Mesenchymal stem cell (in vitro differentiated cells and primary cell): Measurements from ENCODE around the gene TGFBI.

ENCODE experiments used
- DNase-seq: peaks from one replicate; pipeline ENCODE4 v3.0.0-alpha.2; 2013
- H2AFZ ChIP-seq: one replicate; pipeline ENCODE4 v1.6.1; 2013; ENCODE audit warnings: low read depth, mild to moderate bottlenecking, control low read depth, inconsistent platforms, low read length, moderate library complexity
- H2AK5ac ChIP-seq: 2 replicates; pipeline ENCODE4 v1.6.1; 2013; ENCODE audit warnings: low read length, moderate library complexity, mild to moderate bottlenecking, inconsistent platforms; ENCODE audit not compliant: severe bottlenecking
- H2BK120ac ChIP-seq: one replicate; pipeline ENCODE4 v1.6.1; 2013; ENCODE audit warnings: low read depth, mild to moderate bottlenecking, inconsistent platforms, low read length, moderate library complexity
- H2BK12ac ChIP-seq, 2 experiments: one replicate each; pipeline ENCODE4 v1.6.1; 2013; ENCODE audit warnings: inconsistent platforms in 2 of 2, low read length in 2 of 2, mild to moderate bottlenecking in 2 of 2, moderate library complexity in 2 of 2, control low read depth in 1 of 2
- H2BK15ac ChIP-seq: one replicate; pipeline ENCODE4 v1.6.1; 2013; ENCODE audit warnings: mild to moderate bottlenecking, low read depth, inconsistent platforms; ENCODE audit not compliant: poor library complexity, severe bottlenecking
- H2BK5ac ChIP-seq: 2 replicates; pipeline ENCODE4 v1.6.1; 2013; ENCODE audit warnings: low read depth, mild to moderate bottlenecking, low read length, control low read depth, inconsistent platforms; ENCODE audit not compliant: poor library complexity, severe bottlenecking
- H3K14ac ChIP-seq, 2 experiments: one replicate each; pipeline ENCODE4 v1.6.1; 2013; ENCODE audit warnings: inconsistent platforms in 2 of 2, low read length in 2 of 2, control low read depth in 1 of 2, mild to moderate bottlenecking in 1 of 2, moderate library complexity in 1 of 2
- H3K18ac ChIP-seq, 2 experiments: one replicate each; pipeline ENCODE4 v1.6.1; 2013; ENCODE audit warnings: inconsistent platforms in 2 of 2, low read length in 2 of 2, control low read depth in 1 of 2, low read depth in 1 of 2, mild to moderate bottlenecking in 1 of 2
- H3K23ac ChIP-seq, 2 experiments: one replicate each; pipeline ENCODE4 v1.6.1; 2013; ENCODE audit warnings: inconsistent platforms in 2 of 2, low read length in 2 of 2, mild to moderate bottlenecking in 2 of 2, moderate library complexity in 2 of 2, control low read depth in 1 of 2
- H3K27ac ChIP-seq: 2 replicates; pipeline ENCODE4 v1.5.1; 2013; ENCODE audit warnings: mild to moderate bottlenecking, moderate library complexity, low read length, control low read depth, inconsistent platforms; ENCODE audit not compliant: poor library complexity, severe bottlenecking
- H3K27me3 ChIP-seq, 2 experiments: 2 replicates each; pipeline versions ENCODE4 v1.6.1 to v1.7.0; 2013; ENCODE audit warnings: low read length in 2 of 2, mild to moderate bottlenecking in 2 of 2, moderate library complexity in 2 of 2, control low read depth in 1 of 2, inconsistent platforms in 1 of 2; ENCODE audit not compliant: control insufficient read depth in 1 of 2, insufficient read depth in 1 of 2
- H3K36me3 ChIP-seq, 2 experiments: 2 replicates each; pipeline versions ENCODE4 v1.6.1 to v1.7.0; 2013; ENCODE audit warnings: low read length in 2 of 2, control low read depth in 1 of 2, inconsistent platforms in 1 of 2, low read depth in 1 of 2, mild to moderate bottlenecking in 1 of 2; ENCODE audit not compliant: insufficient read depth in 2 of 2, control insufficient read depth in 1 of 2
- H3K4ac ChIP-seq, 2 experiments: one replicate each; pipeline ENCODE4 v1.6.1; 2013; ENCODE audit warnings: inconsistent platforms in 2 of 2, low read length in 2 of 2, mild to moderate bottlenecking in 2 of 2, moderate library complexity in 2 of 2, control low read depth in 1 of 2, low read depth in 1 of 2
- H3K4me1 ChIP-seq: 2 replicates; pipeline ENCODE4 v1.6.1; 2013; ENCODE audit warnings: low read depth, low read length, control low read depth; ENCODE audit not compliant: control insufficient read depth, insufficient read depth
- H3K4me2 ChIP-seq: 2 replicates; pipeline ENCODE4 v1.6.1; 2013; ENCODE audit warnings: low read length, mild to moderate bottlenecking, inconsistent platforms; ENCODE audit not compliant: poor library complexity, severe bottlenecking
- H3K4me3 ChIP-seq, 2 experiments: 2 replicates each; pipeline versions ENCODE4 v1.5.1 to v1.7.0; 2013; ENCODE audit warnings: low read length in 2 of 2, mild to moderate bottlenecking in 2 of 2, control low read depth in 1 of 2, low read depth in 1 of 2; ENCODE audit not compliant: insufficient read depth in 1 of 2
- H3K79me1 ChIP-seq: replicated peaks from 2 replicates; pipeline ENCODE4 v1.6.1; 2013; ENCODE audit warnings: mild to moderate bottlenecking, control low read depth, low read length, inconsistent platforms; ENCODE audit not compliant: poor library complexity, severe bottlenecking
- H3K9ac ChIP-seq: 2 replicates; pipeline ENCODE4 v1.7.0; 2013; ENCODE audit warnings: mild to moderate bottlenecking, low read length, moderate library complexity
- H3K9me3 ChIP-seq: 2 replicates; pipeline ENCODE4 v1.7.0; 2013; ENCODE audit warnings: mild to moderate bottlenecking, low read length; ENCODE audit not compliant: control insufficient read depth
- H4K8ac ChIP-seq: one replicate; pipeline ENCODE4 v1.6.1; 2013; ENCODE audit warnings: inconsistent platforms, mild to moderate bottlenecking, low read length, moderate library complexity
- H4K91ac ChIP-seq: one replicate; pipeline ENCODE4 v1.6.1; 2013; ENCODE audit warnings: mild to moderate bottlenecking, low read length, inconsistent platforms
- WGBS: methylation state at CpG from one replicate; pipeline ENCODE4 v1.1.7; 2013; ENCODE audit warnings: mixed read lengths; 5-methylcytosine and 5-hydroxymethylcytosine counted together

TGFBI gene

GRCh38 chr5:136030252-136030651, 1.5 kb downstream of the TGFBI start:
- no peaks in the 10 kb centered on the region for H3K9me3 ChIP-seq
- H2AK5ac ChIP-seq = peak overlapping the region; percentile 31
- peak overlapping the region; percentile 72 for H3K9ac ChIP-seq
- peak overlapping the region; percentile 22 to 42 for H3K4ac ChIP-seq
- peak overlapping the region; percentile 58 to 64 for H3K18ac ChIP-seq
- peak overlapping the region in 1 of 2 experiments; percentile 67 for H3K14ac ChIP-seq
- H3K36me3 ChIP-seq = peaks cover 10 to 24% of the 10 kb centered on the region in 2 experiments
- peak overlapping the region in 1 of 2 experiments; percentile 87 for H3K23ac ChIP-seq
- peaks cover 31% of the 10 kb centered on the region for H3K79me1 ChIP-seq
- peak overlapping the region; percentile 76 for H4K91ac ChIP-seq
- H3K4me2 ChIP-seq = peak overlapping the region; percentile 38
- no peak overlapping the region for H2AFZ ChIP-seq
- DNase-seq = no peak
- H3K4me3 ChIP-seq = peak overlapping the region in 1 of 2 experiments; percentile 80
- H2BK12ac ChIP-seq = peak overlapping the region in 1 of 2 experiments; percentile 57
- H3K4me1 ChIP-seq = peaks cover 29% of the 10 kb centered on the region
- WGBS = 72% methylated on average over 2 of the region's 2 CpGs
- no peak overlapping the region for H3K27ac ChIP-seq
- H2BK120ac ChIP-seq = peak overlapping the region; percentile 2
- no peak overlapping the region for H2BK15ac ChIP-seq
- peak overlapping the region; percentile 55 for H4K8ac ChIP-seq
- no peaks in the 10 kb centered on the region for H3K27me3 ChIP-seq
- no peak overlapping the region for H2BK5ac ChIP-seq

GRCh38 chr5:136030956-136031611, 2.3 kb downstream of the TGFBI start:
- Histone ChIP-seq H4K91ac (no peak overlapping the region), H3K9me3 (no peaks in the 10 kb centered on the region), H3K14ac (peak overlapping the region in 1 of 2 experiments; percentile 56), H3K23ac (no peak overlapping the region), H3K4me1 (peaks cover 33% of the 10 kb centered on the region), H3K36me3 (peaks cover 13 to 30% of the 10 kb centered on the region in 2 experiments), H3K18ac (peak overlapping the region; percentile 13 to 80), H4K8ac (peak overlapping the region; percentile 75), H3K27ac (no peak overlapping the region), H3K4ac (peak overlapping the region; percentile 13 to 58), H2BK120ac (no peak overlapping the region), H2AK5ac (no peak overlapping the region), H3K9ac (no peak overlapping the region), H2BK5ac (no peak overlapping the region), H3K4me2 (no peak overlapping the region), H2AFZ (no peak overlapping the region), H3K79me1 (peaks cover 33% of the 10 kb centered on the region), H3K27me3 (no peaks in the 10 kb centered on the region), H3K4me3 (peak overlapping the region in 1 of 2 experiments; percentile 80), H2BK15ac (no peak overlapping the region), H2BK12ac (peak overlapping the region; percentile 55 to 56)
- DNase-seq = no peak
- 91% methylated on average over 8 of the region's 8 CpGs for WGBS

GRCh38 chr5:136031711-136032110, 2.9 kb downstream of the TGFBI start:
- Histone ChIP-seq H3K4me2 (no peak overlapping the region), H3K4ac (peak overlapping the region; percentile 71 to 95), H2BK5ac (no peak overlapping the region), H3K23ac (no peak overlapping the region), H3K9ac (no peak overlapping the region), H3K18ac (peak overlapping the region; percentile 69 to 75), H2AK5ac (no peak overlapping the region), H3K4me1 (peaks cover 37% of the 10 kb centered on the region), H2AFZ (no peak overlapping the region), H3K36me3 (peaks cover 13 to 36% of the 10 kb centered on the region in 2 experiments), H3K27me3 (no peaks in the 10 kb centered on the region), H2BK12ac (peak overlapping the region in 1 of 2 experiments; percentile 37), H3K79me1 (peaks cover 33% of the 10 kb centered on the region), H3K9me3 (no peaks in the 10 kb centered on the region), H4K8ac (peak overlapping the region; percentile 45), H3K4me3 (no peak overlapping the region), H4K91ac (no peak overlapping the region), H2BK120ac (peak overlapping the region; percentile 66), H3K27ac (no peak overlapping the region), H2BK15ac (peak overlapping the region; percentile 71), H3K14ac (no peak overlapping the region)
- DNase-seq = peak; percentile 43
- whole genome bisulfite sequencing = 54% methylated on average over 6 of the region's 6 CpGs

GRCh38 chr5:136032564-136032963, 3.8 kb downstream of the TGFBI start:
- H3K36me3 ChIP-seq = peaks cover 13 to 45% of the 10 kb centered on the region in 2 experiments
- peak overlapping the region; percentile 1 for H2BK120ac ChIP-seq
- peak overlapping the region in 1 of 2 experiments; percentile 14 for H3K4me3 ChIP-seq
- H3K4ac ChIP-seq = no peak overlapping the region
- H2BK5ac ChIP-seq = no peak overlapping the region
- H2BK12ac ChIP-seq = no peak overlapping the region
- peak; percentile 85 for DNase-seq
- 37% methylated on average over 2 of the region's 2 CpGs for WGBS
- no peak overlapping the region for H4K91ac ChIP-seq
- no peak overlapping the region for H3K23ac ChIP-seq
- no peak overlapping the region for H2AFZ ChIP-seq
- no peak overlapping the region for H3K4me2 ChIP-seq
- no peaks in the 10 kb centered on the region for H3K9me3 ChIP-seq
- peak overlapping the region; percentile 75 for H2AK5ac ChIP-seq
- no peak overlapping the region for H3K27ac ChIP-seq
- peaks cover 33% of the 10 kb centered on the region for H3K79me1 ChIP-seq
- H3K27me3 ChIP-seq = no peaks in the 10 kb centered on the region
- peak overlapping the region; percentile 12 for H3K9ac ChIP-seq
- H4K8ac ChIP-seq = no peak overlapping the region
- peak overlapping the region in 1 of 2 experiments; percentile 86 for H3K18ac ChIP-seq
- H2BK15ac ChIP-seq = peak overlapping the region; percentile 15
- H3K14ac ChIP-seq = no peak overlapping the region
- peaks cover 42% of the 10 kb centered on the region for H3K4me1 ChIP-seq
